GM23248 (cell line): ENCODE data around the gene EOLA2. TPM values are rescaled to one million over a fixed set of nuclear protein-coding genes. Genes with fewer than 3 reads are reported as not detected.
"Not testable (repeated sequence)": the region's sequence is repeated elsewhere in the genome, so short reads cannot be mapped to it uniquely, and the experiment has no call there.

ENCODE experiments used
- DNase-seq: peaks from one replicate; pipeline ENCODE4 v3.0.0-alpha.2; 2015
- H2AFZ ChIP-seq: fragments of 200-600 bp; sonication (generic); 2 replicates; pipeline ENCODE4 v1.6.1; 2016; ENCODE audit warnings: antibody characterized with exemption
- H3F3A ChIP-seq: fragments of 200-600 bp; sonication (generic); 2 replicates; pipeline ENCODE4 v1.6.1; 2016; ENCODE audit warnings: mild to moderate bottlenecking, antibody characterized with exemption, mixed run types; ENCODE audit not compliant: insufficient read depth
- H3K27ac ChIP-seq: fragments of 200-600 bp; sonication (generic); 2 replicates; pipeline ENCODE4 v1.5.1; 2016; ENCODE audit warnings: mild to moderate bottlenecking
- H3K27me3 ChIP-seq: fragments of 200-600 bp; sonication (generic); replicated peaks from 2 replicates; pipeline ENCODE4 v1.6.1; 2016; ENCODE audit warnings: mild to moderate bottlenecking; ENCODE audit not compliant: insufficient read depth
- H3K36me3 ChIP-seq: fragments of 200-600 bp; sonication (generic); 2 replicates; pipeline ENCODE4 v1.6.1; 2016; ENCODE audit warnings: low read depth, mild to moderate bottlenecking
- H3K4me1 ChIP-seq: fragments of 200-600 bp; sonication (generic); 2 replicates; pipeline ENCODE4 v1.6.1; 2016; ENCODE audit warnings: mild to moderate bottlenecking; ENCODE audit not compliant: insufficient read depth
- H3K4me2 ChIP-seq: fragments of 200-600 bp; sonication (generic); one replicate; pipeline ENCODE4 v1.6.1; 2016; ENCODE audit warnings: mild to moderate bottlenecking; ENCODE audit not compliant: unreplicated experiment
- H3K4me3 ChIP-seq: fragments of 200-600 bp; sonication (generic); 2 replicates; pipeline ENCODE4 v1.5.1; 2016; ENCODE audit warnings: mild to moderate bottlenecking
- H3K79me2 ChIP-seq: fragments of 200-600 bp; sonication (generic); 2 replicates; pipeline ENCODE4 v1.6.1; 2016; ENCODE audit warnings: mild to moderate bottlenecking; ENCODE audit not compliant: insufficient read depth
- H3K9ac ChIP-seq: fragments of 200-600 bp; sonication (generic); 2 replicates; pipeline ENCODE4 v1.6.1; 2016; ENCODE audit warnings: mild to moderate bottlenecking
- H3K9me2 ChIP-seq: fragments of 200-600 bp; sonication (generic); 2 replicates; pipeline ENCODE4 v1.6.1; 2016; ENCODE audit warnings: mixed run types, mild to moderate bottlenecking, moderate library complexity; ENCODE audit not compliant: insufficient read depth
- H3K9me3 ChIP-seq: fragments of 200-600 bp; sonication (generic); one replicate; pipeline ENCODE4 v1.6.1; 2017; ENCODE audit warnings: low read depth
- H4K20me1 ChIP-seq: fragments of 200-600 bp; sonication (generic); 2 replicates; pipeline ENCODE4 v1.6.0; 2016; ENCODE audit not compliant: insufficient read depth
- EZH2 ChIP-seq: fragments of 200-600 bp; sonication (generic); IDR thresholded peaks from 2 replicates; pipeline ENCODE4 v1.6.1; 2018; ENCODE audit warnings: antibody characterized with exemption, mild to moderate bottlenecking; ENCODE audit not compliant: insufficient read depth, poor library complexity, severe bottlenecking
- EZH2phosphoT487 ChIP-seq: fragments of 200-600 bp; sonication (generic); IDR thresholded peaks from 2 replicates; pipeline ENCODE4 v1.6.1; 2018; ENCODE audit warnings: antibody characterized with exemption, moderate library complexity, mild to moderate bottlenecking, low read depth; ENCODE audit not compliant: insufficient read depth
- WGBS, 2 experiments: methylation state at CpG; one replicate each; pipeline ENCODE4 v1.1.6; 2015 to 2017; ENCODE audit warnings: low lambda C conversion rate in 2 of 2, low coverage in 1 of 2; ENCODE audit errors: missing lambda C conversion rate in 2 of 2; 5-methylcytosine and 5-hydroxymethylcytosine counted together
- in situ Hi-C: fragments of 300-500 bp; cut with MboI; formaldehyde crosslinking; loops from 2 replicates; pipeline ENCODE4 v1.15.0; 2020
- polyA plus RNA-seq: library from polyadenylated mRNA; unstranded; fragments of >200 nt; fragmentation: Nextera tagmentation; extraction: Ambion mirVana; gene quantifications from 2 replicates; pipeline ENCODE4 v1.2.1, GENCODE V29; 2016
- total RNA-seq: library from RNA; depleted of rRNA; stranded (reverse); fragments of >200 nt; shearing (Covaris generic); gene quantifications from 2 replicates; pipeline ENCODE4 v1.2.3, GENCODE V29; 2014

Gene EOLA2
- total and polyA plus RNA-seq, 2 experiments from 2014 or later: 28.1 to 48.2 TPM

DNA sequence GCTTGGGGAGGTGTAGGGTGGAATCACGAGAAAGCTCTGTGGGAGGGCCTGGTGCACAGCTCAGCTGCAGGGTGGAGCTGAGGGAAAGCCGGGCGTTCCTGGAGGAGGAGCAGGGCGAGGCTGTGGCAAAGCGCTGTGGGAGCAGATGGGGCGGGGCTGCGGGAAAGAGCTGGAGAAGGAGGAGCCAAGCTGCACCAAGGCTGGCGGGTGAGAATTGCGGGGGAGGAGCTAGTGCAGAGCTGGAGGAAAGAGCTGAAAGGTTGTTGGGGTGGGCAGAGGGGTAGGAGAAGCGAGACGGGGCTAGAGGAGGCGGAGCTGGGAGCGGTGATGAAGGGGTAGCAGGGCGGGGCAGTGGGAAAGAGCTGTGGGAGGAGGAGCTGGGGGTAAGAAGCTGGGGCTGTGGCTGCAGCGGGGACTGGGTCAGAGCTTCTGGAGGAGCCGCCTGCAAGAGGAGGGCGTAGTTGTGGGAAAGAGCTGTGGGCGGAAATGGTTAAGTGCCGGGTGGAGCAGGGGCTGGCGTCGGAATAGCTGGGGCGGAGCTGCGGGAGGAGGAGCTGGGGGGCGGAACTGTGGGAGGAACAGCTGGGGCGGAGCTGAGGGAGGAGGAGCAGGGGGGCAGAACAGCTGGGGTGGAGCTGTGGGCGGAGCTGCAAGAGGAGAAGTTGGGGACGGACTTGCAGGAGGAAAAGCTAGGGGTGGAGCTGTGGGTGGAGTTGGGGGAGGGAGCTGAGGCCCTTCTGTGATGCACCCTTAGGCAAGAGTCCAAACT, 1.8 kb upstream of the EOLA2 start:
- in situ Hi-C loops: no loop called here
- Histone ChIP-seq H3K36me3 (no peaks in the 10 kb centered on the region), H3K9ac (peak overlapping the region; percentile 92), H3K27ac (peak overlapping the region; percentile 98), H3K27me3 (no peaks in the 10 kb centered on the region), H3K9me3 (no peaks in the 10 kb centered on the region), H3K79me2 (peaks cover 13% of the 10 kb centered on the region), H3K4me3 (peak overlapping the region; percentile 70), H4K20me1 (no peaks in the 10 kb centered on the region), H3F3A (no peaks in the 10 kb centered on the region), H3K9me2 (no peaks in the 10 kb centered on the region), H3K4me2 (peak overlapping the region; percentile 58), H2AFZ (no peak overlapping the region), H3K4me1 (no peaks in the 10 kb centered on the region)
- 1% methylated on average over 27 of the region's 27 CpGs; no CpG with 5 or more reads in 1 of the 2 experiments for WGBS, 2 experiments
- TF ChIP-seq EZH2phosphoT487 (no peak), EZH2 (no peak)
- peak; percentile 94 for DNase-seq

- H2AFZ ChIP-seq: no peak overlapping the region
Measured at GRCh38 chrX:149939655-149939904, 1.3 kb upstream of the EOLA2 start.

DNA sequence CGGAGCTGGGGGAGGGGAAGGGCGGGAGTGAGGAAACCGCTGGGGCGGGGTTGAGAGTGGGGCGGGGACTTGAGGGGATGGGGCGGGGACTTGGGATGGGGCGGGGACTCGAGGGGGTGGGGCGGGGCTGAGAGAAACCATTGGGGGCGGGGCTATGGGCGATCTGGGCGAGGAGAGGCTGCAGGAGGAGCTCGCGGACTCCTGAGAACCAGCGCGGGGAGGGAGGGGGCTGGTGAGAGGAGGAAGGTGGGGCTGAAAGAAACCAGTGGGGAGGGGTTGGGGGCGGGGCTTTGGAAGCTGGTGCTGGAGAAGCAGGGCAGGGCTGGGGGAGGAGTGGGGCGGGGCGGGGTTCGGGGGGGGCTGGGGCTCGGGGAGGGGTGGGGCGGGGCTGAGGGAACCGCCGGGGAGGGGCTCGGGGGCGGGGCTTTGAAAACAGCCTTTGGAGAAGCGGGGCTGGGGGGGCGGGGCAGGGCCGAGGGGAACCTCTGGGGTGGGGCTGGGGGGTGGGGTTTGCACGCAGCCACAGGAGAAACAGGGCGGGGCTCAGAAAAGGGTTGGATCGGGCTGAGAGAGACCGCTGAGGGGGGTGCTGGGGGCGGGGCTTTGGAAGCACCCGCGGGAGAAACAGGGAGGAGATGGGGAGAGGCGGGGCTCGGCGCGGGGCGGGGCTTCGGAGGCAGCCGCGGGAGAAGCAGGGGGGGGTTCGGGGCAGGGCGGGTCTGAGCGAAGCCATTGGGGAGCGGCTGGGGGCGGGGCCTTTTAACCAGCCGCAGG, 777 bp upstream of the EOLA2 start:
- in situ Hi-C loops: no loop called here
- Histone ChIP-seq H3K4me3 (peak overlapping the region; percentile 91; the same call in 1 of the 2 replicates), H3K36me3 (no peaks in the 10 kb centered on the region), H3K79me2 (peaks cover 13% of the 10 kb centered on the region), H3K9ac (peak overlapping the region; percentile 98), H2AFZ (no peak overlapping the region), H3K4me2 (no peak overlapping the region), H3F3A (no peaks in the 10 kb centered on the region), H3K27me3 (no peaks in the 10 kb centered on the region), H3K4me1 (no peaks in the 10 kb centered on the region), H3K27ac (peak overlapping the region; percentile 98), H3K9me3 (no peaks in the 10 kb centered on the region), H4K20me1 (no peaks in the 10 kb centered on the region), H3K9me2 (no peaks in the 10 kb centered on the region)
- 0 to 3% methylated on average over 3 to 49 of the region's 50 CpGs for WGBS, 2 experiments
- DNase-seq: peak; percentile 92
- TF ChIP-seq EZH2: no peak
- TF ChIP-seq EZH2phosphoT487: no peak

More at GRCh38 chrX:149939655-149939904, 1.3 kb upstream of the EOLA2 start:
- TF ChIP-seq EZH2 (no peak), EZH2phosphoT487 (no peak)
- DNase-seq: no peak
- WGBS, 2 experiments: 4% methylated on average over 17 of the region's 17 CpGs; no CpG with 5 or more reads in 1 of the 2 experiments
- no peaks in the 10 kb centered on the region for H3K36me3 ChIP-seq
- in situ Hi-C loops: no loop called here
- H3K9ac ChIP-seq: peak overlapping the region; percentile 92
- H3K27ac ChIP-seq: peak overlapping the region; percentile 98
- peak overlapping the region; percentile 58 for H3K4me2 ChIP-seq
- peak overlapping the region; percentile 70 for H3K4me3 ChIP-seq
- no peaks in the 10 kb centered on the region for H3K4me1 ChIP-seq
- no peaks in the 10 kb centered on the region for H3K27me3 ChIP-seq
- no peaks in the 10 kb centered on the region for H4K20me1 ChIP-seq
- H3K79me2 ChIP-seq: peaks cover 13% of the 10 kb centered on the region
- no peaks in the 10 kb centered on the region for H3F3A ChIP-seq
- H3K9me3 ChIP-seq: no peaks in the 10 kb centered on the region
- H3K9me2 ChIP-seq: no peaks in the 10 kb centered on the region

DNA sequence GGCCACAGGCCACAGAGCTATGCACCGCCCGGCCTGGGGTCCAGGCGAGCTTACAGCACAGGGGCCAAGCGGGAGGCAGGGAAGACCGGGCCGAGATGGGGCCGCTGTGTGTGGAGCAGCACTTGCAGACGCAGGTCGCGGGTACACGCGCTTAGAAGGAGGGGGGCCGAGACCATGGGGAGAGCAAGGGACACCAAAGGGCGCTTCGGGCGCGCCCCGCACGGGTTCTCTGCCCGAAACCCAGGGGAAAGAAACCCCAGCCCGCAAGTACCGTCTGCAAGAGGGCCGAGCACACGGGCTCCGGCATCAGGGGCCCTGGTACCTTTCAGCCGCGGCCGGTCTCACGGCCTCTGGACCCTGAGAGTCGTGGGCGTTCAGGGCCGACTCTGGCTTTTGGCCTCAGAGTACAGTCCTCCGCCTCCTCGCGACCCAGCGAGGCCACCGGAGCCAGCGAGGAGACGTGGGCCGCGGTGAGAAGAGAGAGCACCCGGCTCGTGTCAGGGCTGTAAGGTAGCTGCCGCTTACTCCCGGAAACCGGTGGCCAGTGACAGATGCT, 342 bp downstream of the EOLA2 start:
- Histone ChIP-seq H3K9ac (peak overlapping the region; percentile 98), H2AFZ (peak overlapping the region; percentile 84), H3K9me2 (no peaks in the 10 kb centered on the region), H3F3A (no peaks in the 10 kb centered on the region), H3K27ac (peak overlapping the region; percentile 96), H3K9me3 (no peaks in the 10 kb centered on the region), H3K4me3 (peak overlapping the region; percentile 91), H3K27me3 (no peaks in the 10 kb centered on the region), H4K20me1 (no peaks in the 10 kb centered on the region), H3K4me2 (peak overlapping the region; percentile 82), H3K79me2 (peaks cover 13% of the 10 kb centered on the region), H3K4me1 (no peaks in the 10 kb centered on the region), H3K36me3 (no peaks in the 10 kb centered on the region)
- in situ Hi-C loops: no loop called here
- WGBS, 2 experiments: 0 to 1% methylated on average over 5 to 29 of the region's 46 CpGs
- no peak for TF ChIP-seq EZH2
- no peak for TF ChIP-seq EZH2phosphoT487
- peak; percentile 43 for DNase-seq

GRCh38 chrX:149937328-149937727, 963 bp downstream of the EOLA2 start:
- H3F3A ChIP-seq, DNase-seq, H3K9me3 ChIP-seq, in situ Hi-C loops, H3K36me3 ChIP-seq, H3K9me2 ChIP-seq, H2AFZ ChIP-seq, H3K4me1 ChIP-seq, H4K20me1 ChIP-seq, H3K27me3 ChIP-seq: not testable (repeated sequence)
- Histone ChIP-seq H3K79me2 (peaks cover 13% of the 10 kb centered on the region), H3K27ac (peak overlapping the region; percentile 96), H3K9ac (peak overlapping the region; percentile 98), H3K4me3 (peak overlapping the region; percentile 91), H3K4me2 (peak overlapping the region; percentile 82)
- WGBS, 2 experiments: 41 to 64% methylated on average over 3 to 5 of the region's 5 CpGs

DNA sequence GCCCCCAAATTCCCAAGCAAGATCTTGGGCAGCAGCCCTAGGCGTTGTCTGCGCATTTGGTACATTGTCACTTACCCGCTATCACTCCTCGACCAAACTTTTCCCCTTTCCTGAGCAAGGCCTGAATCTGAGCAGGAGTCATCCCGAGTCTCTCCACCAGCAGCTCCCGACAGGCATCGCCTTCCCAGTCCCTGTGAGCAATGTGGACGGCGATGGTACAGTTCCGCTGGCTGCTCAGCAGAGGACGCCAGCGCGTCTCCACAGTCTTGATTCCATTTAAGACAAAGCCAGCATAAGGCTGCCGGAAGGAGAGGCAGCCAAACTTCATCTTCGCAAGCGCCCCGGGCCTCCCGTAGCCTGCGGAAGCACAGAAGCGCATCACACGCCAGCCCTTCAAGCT, 4.7 kb downstream of the EOLA2 start:
- 90 to 93% methylated on average over 5 to 7 of the region's 21 CpGs for WGBS, 2 experiments
- H3K9ac ChIP-seq, H4K20me1 ChIP-seq, H3F3A ChIP-seq, in situ Hi-C loops, H3K36me3 ChIP-seq, DNase-seq, H3K4me2 ChIP-seq, H3K9me3 ChIP-seq, H2AFZ ChIP-seq, H3K9me2 ChIP-seq, H3K27ac ChIP-seq, H3K27me3 ChIP-seq, H3K4me1 ChIP-seq, H3K4me3 ChIP-seq: not testable (repeated sequence)
- peaks cover 13% of the 10 kb centered on the region for H3K79me2 ChIP-seq
